Measurements from ENCODE around the gene AP3B1.

The AP3B1 gene

DNA sequence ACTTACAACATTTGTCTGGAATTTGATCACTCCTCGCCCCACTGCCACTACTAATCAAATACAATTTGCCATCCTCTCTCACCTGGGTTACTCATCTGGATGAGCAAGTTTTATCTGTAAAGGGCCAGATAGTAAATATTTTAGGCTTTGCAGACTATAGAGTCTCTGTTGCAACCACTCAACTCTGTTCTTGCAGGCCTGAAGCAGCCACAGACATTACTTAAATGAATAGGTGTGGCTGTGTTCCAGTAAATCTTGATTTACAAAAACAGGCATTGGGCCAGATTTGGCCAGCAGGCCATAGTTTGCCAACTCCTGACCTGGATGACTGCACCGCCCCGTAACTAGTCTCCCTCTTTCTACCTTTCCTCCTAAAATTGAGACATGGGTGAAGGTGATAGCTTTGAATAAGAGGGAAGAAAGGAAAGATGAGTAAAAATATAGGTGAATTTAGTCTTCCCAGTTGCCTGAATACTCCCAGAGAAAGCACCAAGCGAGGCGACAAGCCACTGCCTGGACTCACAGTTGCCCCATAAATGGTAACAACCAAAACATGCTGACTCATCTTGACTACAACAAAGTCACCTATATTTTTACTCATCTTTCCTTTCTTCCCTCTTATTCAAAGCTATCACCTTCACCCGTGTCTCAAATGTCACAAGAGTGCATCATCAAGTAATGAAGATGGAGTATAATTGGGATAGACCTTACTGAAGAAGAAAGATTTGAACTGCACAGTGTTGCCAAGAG, 33.4 kb upstream of the AP3B1 start:
- H3K79me2 ChIP-seq (ENCODE audit: control insufficient read depth, insufficient read depth, low read length, poor library complexity): no peaks in the 10 kb centered on the region
- no peak overlapping the region for H2AK5ac ChIP-seq (ENCODE audit: low read length)
- no peak overlapping the region for H3K9ac ChIP-seq (ENCODE audit: low read length)
- H3K4me2 ChIP-seq (ENCODE audit: low read length): no peak overlapping the region
- no peaks in the 10 kb centered on the region for H3K36me3 ChIP-seq (ENCODE audit: control insufficient read depth in 1 of 2, insufficient read depth in 2 of 2, low read length in 2 of 2)
- no peak overlapping the region for H2BK12ac ChIP-seq (ENCODE audit: low read length)
- no peaks in the 10 kb centered on the region for H3K9me3 ChIP-seq (ENCODE audit: insufficient read depth, low read depth, low read length)
- no CpG with 5 or more reads among the region's 6 CpGs for WGBS (ENCODE audit: extremely low coverage, insufficient coverage, insufficient read length)
- H3K4ac ChIP-seq (ENCODE audit: low read depth, low read length): no peak overlapping the region
- no peak overlapping the region for H3K27ac ChIP-seq (ENCODE audit: low read depth, low read length)
- H3K27me3 ChIP-seq (ENCODE audit: insufficient read depth, low read length): no peaks in the 10 kb centered on the region
- H4K12ac ChIP-seq (ENCODE audit: low read depth, low read length): no peak overlapping the region
- no peak overlapping the region for H4K8ac ChIP-seq (ENCODE audit: low read depth, low read length)
- H2BK120ac ChIP-seq (ENCODE audit: insufficient read depth, low read length, poor library complexity): no peak overlapping the region
- H3K23ac ChIP-seq (ENCODE audit: low read length): no peak overlapping the region
- no peaks in the 10 kb centered on the region for H3K79me1 ChIP-seq (ENCODE audit: low read length)
- H2AFZ ChIP-seq (ENCODE audit: insufficient read depth, low read length, poor library complexity): no peak overlapping the region
- DNase-seq: no peak
- no peak overlapping the region for H4K91ac ChIP-seq (ENCODE audit: low read depth, low read length)
- H3K4me1 ChIP-seq (ENCODE audit: control insufficient read depth in 1 of 2, insufficient read depth in 2 of 2, low read length in 2 of 2): no peaks in the 10 kb centered on the region
- H2BK5ac ChIP-seq (ENCODE audit: low read depth, low read length, poor library complexity): no peak overlapping the region
- no peak overlapping the region for H3K18ac ChIP-seq (ENCODE audit: low read length)
- H3K4me3 ChIP-seq (ENCODE audit: low read depth, low read length): no peak overlapping the region
- H3K14ac ChIP-seq (ENCODE audit: low read length): no peak overlapping the region

GRCh38 chr5:78326930-78327329, 32.4 kb upstream of the AP3B1 start:
- Histone ChIP-seq H4K12ac (ENCODE audit: low read depth, low read length) (no peak overlapping the region), H2BK12ac (ENCODE audit: low read length) (no peak overlapping the region), H3K4me3 (ENCODE audit: low read depth, low read length) (no peak overlapping the region), H3K79me1 (ENCODE audit: low read length) (no peaks in the 10 kb centered on the region), H3K79me2 (ENCODE audit: control insufficient read depth, insufficient read depth, low read length, poor library complexity) (no peaks in the 10 kb centered on the region), H2AK5ac (ENCODE audit: low read length) (no peak overlapping the region), H3K14ac (ENCODE audit: low read length) (no peak overlapping the region), H2BK120ac (ENCODE audit: insufficient read depth, low read length, poor library complexity) (no peak overlapping the region), H3K9ac (ENCODE audit: low read length) (no peak overlapping the region), H3K27ac (ENCODE audit: low read depth, low read length) (no peak overlapping the region), H3K4me1 (ENCODE audit: control insufficient read depth in 1 of 2, insufficient read depth in 2 of 2, low read length in 2 of 2) (no peaks in the 10 kb centered on the region), H2AFZ (ENCODE audit: insufficient read depth, low read length, poor library complexity) (no peak overlapping the region), H3K23ac (ENCODE audit: low read length) (no peak overlapping the region), H3K36me3 (ENCODE audit: control insufficient read depth in 1 of 2, insufficient read depth in 2 of 2, low read length in 2 of 2) (no peaks in the 10 kb centered on the region), H4K91ac (ENCODE audit: low read depth, low read length) (no peak overlapping the region), H3K4ac (ENCODE audit: low read depth, low read length) (no peak overlapping the region), H3K4me2 (ENCODE audit: low read length) (no peak overlapping the region), H4K8ac (ENCODE audit: low read depth, low read length) (no peak overlapping the region), H3K27me3 (ENCODE audit: insufficient read depth, low read length) (no peaks in the 10 kb centered on the region), H2BK5ac (ENCODE audit: low read depth, low read length, poor library complexity) (no peak overlapping the region), H3K18ac (ENCODE audit: low read length) (no peak overlapping the region), H3K9me3 (ENCODE audit: insufficient read depth, low read depth, low read length) (no peaks in the 10 kb centered on the region)
- no peak for DNase-seq
- no CpG with 5 or more reads among the region's 3 CpGs for WGBS (ENCODE audit: extremely low coverage, insufficient coverage, insufficient read length)

GRCh38 chr5:78323241-78323640, 28.7 kb upstream of the AP3B1 start:
- Histone ChIP-seq H3K9ac (ENCODE audit: low read length) (no peak overlapping the region), H3K4me1 (ENCODE audit: control insufficient read depth in 1 of 2, insufficient read depth in 2 of 2, low read length in 2 of 2) (no peaks in the 10 kb centered on the region), H3K79me1 (ENCODE audit: low read length) (no peaks in the 10 kb centered on the region), H4K12ac (ENCODE audit: low read depth, low read length) (no peak overlapping the region), H3K14ac (ENCODE audit: low read length) (no peak overlapping the region), H2BK120ac (ENCODE audit: insufficient read depth, low read length, poor library complexity) (no peak overlapping the region), H3K4me2 (ENCODE audit: low read length) (no peak overlapping the region), H4K8ac (ENCODE audit: low read depth, low read length) (no peak overlapping the region), H3K23ac (ENCODE audit: low read length) (no peak overlapping the region), H3K9me3 (ENCODE audit: insufficient read depth, low read depth, low read length) (no peaks in the 10 kb centered on the region), H3K4ac (ENCODE audit: low read depth, low read length) (no peak overlapping the region), H2AK5ac (ENCODE audit: low read length) (no peak overlapping the region), H3K79me2 (ENCODE audit: control insufficient read depth, insufficient read depth, low read length, poor library complexity) (no peaks in the 10 kb centered on the region), H2BK5ac (ENCODE audit: low read depth, low read length, poor library complexity) (no peak overlapping the region), H3K27ac (ENCODE audit: low read depth, low read length) (no peak overlapping the region), H3K36me3 (ENCODE audit: control insufficient read depth in 1 of 2, insufficient read depth in 2 of 2, low read length in 2 of 2) (no peaks in the 10 kb centered on the region), H3K18ac (ENCODE audit: low read length) (no peak overlapping the region), H3K27me3 (ENCODE audit: insufficient read depth, low read length) (no peaks in the 10 kb centered on the region), H3K4me3 (ENCODE audit: low read depth, low read length) (no peak overlapping the region), H2AFZ (ENCODE audit: insufficient read depth, low read length, poor library complexity) (no peak overlapping the region), H4K91ac (ENCODE audit: low read depth, low read length) (no peak overlapping the region), H2BK12ac (ENCODE audit: low read length) (no peak overlapping the region)
- no peak for DNase-seq

DNA sequence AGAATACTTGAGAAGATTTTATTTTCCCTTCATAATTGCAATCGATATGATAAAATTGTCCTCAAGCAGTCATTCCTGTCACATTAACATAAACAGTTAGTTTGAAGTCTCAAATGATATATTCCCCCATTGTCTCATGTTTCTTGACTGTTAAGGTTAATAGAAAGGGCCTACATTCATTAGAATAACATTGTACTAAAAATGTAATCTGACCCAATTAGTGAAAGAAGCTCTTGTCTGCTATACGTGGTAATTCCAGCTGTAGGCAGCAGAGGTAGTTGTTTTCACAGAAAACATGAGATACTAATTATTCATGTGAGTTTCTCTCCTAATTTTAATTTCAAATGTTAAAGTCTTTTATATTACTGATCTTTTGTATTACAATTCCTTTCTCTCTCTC, 25.9 kb upstream of the AP3B1 start:
- H3K36me3 ChIP-seq (ENCODE audit: control insufficient read depth in 1 of 2, insufficient read depth in 2 of 2, low read length in 2 of 2): no peaks in the 10 kb centered on the region

More for the DNA sequence above, 25.9 kb upstream of the AP3B1 start:
- Histone ChIP-seq H2BK5ac (ENCODE audit: low read depth, low read length, poor library complexity) (no peak overlapping the region), H2AFZ (ENCODE audit: insufficient read depth, low read length, poor library complexity) (no peak overlapping the region), H3K23ac (ENCODE audit: low read length) (no peak overlapping the region), H3K4me2 (ENCODE audit: low read length) (no peak overlapping the region), H3K9me3 (ENCODE audit: insufficient read depth, low read depth, low read length) (no peaks in the 10 kb centered on the region), H3K27me3 (ENCODE audit: insufficient read depth, low read length) (no peaks in the 10 kb centered on the region), H3K18ac (ENCODE audit: low read length) (no peak overlapping the region), H3K4ac (ENCODE audit: low read depth, low read length) (no peak overlapping the region), H3K14ac (ENCODE audit: low read length) (no peak overlapping the region), H2BK120ac (ENCODE audit: insufficient read depth, low read length, poor library complexity) (no peak overlapping the region), H2BK12ac (ENCODE audit: low read length) (no peak overlapping the region), H2AK5ac (ENCODE audit: low read length) (no peak overlapping the region), H4K91ac (ENCODE audit: low read depth, low read length) (no peak overlapping the region), H3K27ac (ENCODE audit: low read depth, low read length) (no peak overlapping the region), H3K9ac (ENCODE audit: low read length) (no peak overlapping the region), H3K79me1 (ENCODE audit: low read length) (no peaks in the 10 kb centered on the region), H3K4me3 (ENCODE audit: low read depth, low read length) (no peak overlapping the region), H3K79me2 (ENCODE audit: control insufficient read depth, insufficient read depth, low read length, poor library complexity) (no peaks in the 10 kb centered on the region), H4K8ac (ENCODE audit: low read depth, low read length) (no peak overlapping the region), H3K4me1 (ENCODE audit: control insufficient read depth in 1 of 2, insufficient read depth in 2 of 2, low read length in 2 of 2) (no peaks in the 10 kb centered on the region), H4K12ac (ENCODE audit: low read depth, low read length) (no peak overlapping the region)
- WGBS (ENCODE audit: extremely low coverage, insufficient coverage, insufficient read length): no CpG with 5 or more reads among the region's 2 CpGs
- peak in 1 of 2 donors; percentile 44 for DNase-seq
